GM18517 (cell line): Measurements from ENCODE around the gene DNMT3L.
A peak's percentile ranks its signal among the peaks of the same experiment; 100 is the strongest.
"Not testable (repeated sequence)": the region's sequence is repeated elsewhere in the genome, so short reads cannot be mapped to it uniquely, and the experiment has no call there.

Experiments
- ATAC-seq: cut with Tn5 transposase; IDR thresholded peaks from one replicate; pipeline ENCODE4 v1.9.1; 2021; ENCODE audit warnings: mild to moderate bottlenecking, moderate library complexity; ENCODE audit not compliant: unreplicated experiment

The DNMT3L gene

GRCh38 chr21:44261675-44262295 lies at the start of gene DNMT3L:
Gene DNMT3L, minus strand, starts transcription at chr21:44261897. Its CDS starts 638 bp downstream, at chr21:44261259.
- no peak for ATAC-seq

- no peak for ATAC-seq
These were observed 49.2 kb upstream of the DNMT3L start for GRCh38 chr21:44310628-44311507.

GRCh38 chr21:44306936-44307704 lies 45.4 kb upstream of the DNMT3L start:
- no peak for ATAC-seq

GRCh38 chr21:44305691-44306090 lies 44.0 kb upstream of the DNMT3L start:
- ATAC-seq: no peak

GRCh38 chr21:44304877-44305293 lies 43.2 kb upstream of the DNMT3L start:
- no peak for ATAC-seq

GRCh38 chr21:44304011-44304616 lies 42.4 kb upstream of the DNMT3L start:
- ATAC-seq: no peak

GRCh38 chr21:44303490-44303981 lies 41.8 kb upstream of the DNMT3L start:
- ATAC-seq: no peak

GRCh38 chr21:44302573-44303401 lies 41.1 kb upstream of the DNMT3L start:
- ATAC-seq: not testable (repeated sequence)

GRCh38 chr21:44301961-44302406 lies 40.3 kb upstream of the DNMT3L start:
- ATAC-seq: no peak

- ATAC-seq: no peak
These were observed 39.4 kb upstream of the DNMT3L start for GRCh38 chr21:44301141-44301540.

- ATAC-seq: no peak
These were observed 38.7 kb upstream of the DNMT3L start for GRCh38 chr21:44300262-44300959.

GRCh38 chr21:44299458-44300261 lies 38.0 kb upstream of the DNMT3L start, which contains the start of gene PFKL:
Gene PFKL, plus strand, starts transcription at chr21:44300053. Its CDS starts 53 bp downstream, at chr21:44300106.
- ATAC-seq: peak; percentile 54

- ATAC-seq: peak; percentile 4
These were observed 37.4 kb upstream of the DNMT3L start for GRCh38 chr21:44299085-44299457.

- ATAC-seq: no peak
These were observed 36.6 kb upstream of the DNMT3L start for GRCh38 chr21:44298301-44298700.

- ATAC-seq: no peak
These were observed 36.0 kb upstream of the DNMT3L start for GRCh38 chr21:44297525-44298290.

GRCh38 chr21:44296916-44297315 lies 35.2 kb upstream of the DNMT3L start:
- ATAC-seq: no peak

- ATAC-seq: no peak
These were observed 34.4 kb upstream of the DNMT3L start for GRCh38 chr21:44296103-44296519.

GRCh38 chr21:44295646-44296045 lies 33.9 kb upstream of the DNMT3L start:
- no peak for ATAC-seq
